ENCODE data around the gene ECHS1.
A peak's percentile ranks its signal among the peaks of the same experiment; 100 is the strongest.
"Not testable (repeated sequence)": the region's sequence is repeated elsewhere in the genome, so short reads cannot be mapped to it uniquely, and the experiment has no call there.

The ECHS1 gene

GRCh38 chr10:133378251-133379096 is 5.3 kb upstream of the ECHS1 start:
- Histone ChIP-seq H3K4me1 (ENCODE audit: control insufficient read depth, insufficient read depth, low read length, poor library complexity, severe bottlenecking) (peaks cover 13% of the 10 kb centered on the region), H3K27me3 (replicated peaks; ENCODE audit: control insufficient read depth, insufficient read depth, low read length, poor library complexity, severe bottlenecking) (no peaks in the 10 kb centered on the region), H3K36me3 (ENCODE audit: control insufficient read depth, insufficient read depth, low read length) (no peaks in the 10 kb centered on the region), H3K9me3 (ENCODE audit: control insufficient read depth, low read length) (no peaks in the 10 kb centered on the region), H3K27ac (ENCODE audit: insufficient read depth, low read length, poor library complexity, severe bottlenecking) (peak overlapping the region; percentile 51), H3K4me3 (ENCODE audit: insufficient read depth, low read depth, low read length, poor library complexity, severe bottlenecking) (peak overlapping the region; percentile 96)
- peak; percentile 34 to 57 (median 37) for DNase-seq

- Histone ChIP-seq H3K27me3 (replicated peaks; ENCODE audit: control insufficient read depth, insufficient read depth, low read length, poor library complexity, severe bottlenecking) (no peaks in the 10 kb centered on the region), H3K27ac (ENCODE audit: insufficient read depth, low read length, poor library complexity, severe bottlenecking) (peak overlapping the region; percentile 51), H3K4me3 (ENCODE audit: insufficient read depth, low read depth, low read length, poor library complexity, severe bottlenecking) (peak overlapping the region; percentile 96), H3K4me1 (ENCODE audit: control insufficient read depth, insufficient read depth, low read length, poor library complexity, severe bottlenecking) (peaks cover 13% of the 10 kb centered on the region), H3K36me3 (ENCODE audit: control insufficient read depth, insufficient read depth, low read length) (no peaks in the 10 kb centered on the region), H3K9me3 (ENCODE audit: control insufficient read depth, low read length) (no peaks in the 10 kb centered on the region)
- DNase-seq, result no peak
Measured at GRCh38 chr10:133377818-133378250, 4.7 kb upstream of the ECHS1 start.

GRCh38 chr10:133377025-133377817 is 4.1 kb upstream of the ECHS1 start:
- Histone ChIP-seq H3K36me3 (ENCODE audit: control insufficient read depth, insufficient read depth, low read length) (no peaks in the 10 kb centered on the region), H3K4me1 (ENCODE audit: control insufficient read depth, insufficient read depth, low read length, poor library complexity, severe bottlenecking) (peaks cover 17% of the 10 kb centered on the region), H3K4me3 (ENCODE audit: insufficient read depth, low read depth, low read length, poor library complexity, severe bottlenecking) (no peak overlapping the region), H3K27ac (ENCODE audit: insufficient read depth, low read length, poor library complexity, severe bottlenecking) (no peak overlapping the region), H3K9me3 (ENCODE audit: control insufficient read depth, low read length) (no peaks in the 10 kb centered on the region), H3K27me3 (replicated peaks; ENCODE audit: control insufficient read depth, insufficient read depth, low read length, poor library complexity, severe bottlenecking) (no peaks in the 10 kb centered on the region)
- DNase-seq, result no peak

- peaks cover 20% of the 10 kb centered on the region for H3K4me1 ChIP-seq (ENCODE audit: control insufficient read depth, insufficient read depth, low read length, poor library complexity, severe bottlenecking)
- H3K9me3 ChIP-seq (ENCODE audit: control insufficient read depth, low read length); DNase-seq; H3K36me3 ChIP-seq (ENCODE audit: control insufficient read depth, insufficient read depth, low read length); H3K27ac ChIP-seq (ENCODE audit: insufficient read depth, low read length, poor library complexity, severe bottlenecking); H3K27me3 ChIP-seq (replicated peaks; ENCODE audit: control insufficient read depth, insufficient read depth, low read length, poor library complexity, severe bottlenecking); H3K4me3 ChIP-seq (ENCODE audit: insufficient read depth, low read depth, low read length, poor library complexity, severe bottlenecking): not testable (repeated sequence)
Measured at GRCh38 chr10:133376183-133376582, 3.0 kb upstream of the ECHS1 start.

- no peak for DNase-seq
- Histone ChIP-seq H3K4me1 (ENCODE audit: control insufficient read depth, insufficient read depth, low read length, poor library complexity, severe bottlenecking) (peaks cover 20% of the 10 kb centered on the region), H3K36me3 (ENCODE audit: control insufficient read depth, insufficient read depth, low read length) (peaks cover under 1% of the 10 kb centered on the region), H3K4me3 (ENCODE audit: insufficient read depth, low read depth, low read length, poor library complexity, severe bottlenecking) (no peak overlapping the region), H3K27ac (ENCODE audit: insufficient read depth, low read length, poor library complexity, severe bottlenecking) (no peak overlapping the region), H3K27me3 (replicated peaks; ENCODE audit: control insufficient read depth, insufficient read depth, low read length, poor library complexity, severe bottlenecking) (no peaks in the 10 kb centered on the region), H3K9me3 (ENCODE audit: control insufficient read depth, low read length) (no peaks in the 10 kb centered on the region)
Measured at GRCh38 chr10:133375357-133376115, 2.4 kb upstream of the ECHS1 start.

GRCh38 chr10:133372507-133372906 is 647 bp downstream of the ECHS1 start:
- H3K4me3 ChIP-seq (ENCODE audit: insufficient read depth, low read depth, low read length, poor library complexity, severe bottlenecking), result no peak overlapping the region
- H3K9me3 ChIP-seq (ENCODE audit: control insufficient read depth, low read length), result no peaks in the 10 kb centered on the region
- H3K27ac ChIP-seq (ENCODE audit: insufficient read depth, low read length, poor library complexity, severe bottlenecking), result no peak overlapping the region

GRCh38 chr10:133370030-133370786 is 2.9 kb downstream of the ECHS1 start:
- peaks cover 37% of the 10 kb centered on the region for H3K36me3 ChIP-seq (ENCODE audit: control insufficient read depth, insufficient read depth, low read length)
- H3K4me1 ChIP-seq (ENCODE audit: control insufficient read depth, insufficient read depth, low read length, poor library complexity, severe bottlenecking), result peaks cover 7% of the 10 kb centered on the region
- no peaks in the 10 kb centered on the region for H3K27me3 ChIP-seq (replicated peaks; ENCODE audit: control insufficient read depth, insufficient read depth, low read length, poor library complexity, severe bottlenecking)
- H3K4me3 ChIP-seq (ENCODE audit: insufficient read depth, low read depth, low read length, poor library complexity, severe bottlenecking), result no peak overlapping the region
- H3K9me3 ChIP-seq (ENCODE audit: control insufficient read depth, low read length), result no peaks in the 10 kb centered on the region
- H3K27ac ChIP-seq (ENCODE audit: insufficient read depth, low read length, poor library complexity, severe bottlenecking), result no peak overlapping the region
- DNase-seq, result no peak

More at GRCh38 chr10:133372507-133372906, 647 bp downstream of the ECHS1 start:
- H3K36me3 ChIP-seq (ENCODE audit: control insufficient read depth, insufficient read depth, low read length), result peaks cover 20% of the 10 kb centered on the region
- DNase-seq, result no peak
- peaks cover 7% of the 10 kb centered on the region for H3K4me1 ChIP-seq (ENCODE audit: control insufficient read depth, insufficient read depth, low read length, poor library complexity, severe bottlenecking)
- H3K27me3 ChIP-seq (replicated peaks; ENCODE audit: control insufficient read depth, insufficient read depth, low read length, poor library complexity, severe bottlenecking), result no peaks in the 10 kb centered on the region

GRCh38 chr10:133368153-133368552 is 5.0 kb downstream of the ECHS1 start:
- H3K9me3 ChIP-seq (ENCODE audit: control insufficient read depth, low read length), result no peaks in the 10 kb centered on the region
- H3K4me3 ChIP-seq (ENCODE audit: insufficient read depth, low read depth, low read length, poor library complexity, severe bottlenecking), result no peak overlapping the region
- no peaks in the 10 kb centered on the region for H3K27me3 ChIP-seq (replicated peaks; ENCODE audit: control insufficient read depth, insufficient read depth, low read length, poor library complexity, severe bottlenecking)
- DNase-seq, result no peak
- peaks cover 7% of the 10 kb centered on the region for H3K4me1 ChIP-seq (ENCODE audit: control insufficient read depth, insufficient read depth, low read length, poor library complexity, severe bottlenecking)
- no peak overlapping the region for H3K27ac ChIP-seq (ENCODE audit: insufficient read depth, low read length, poor library complexity, severe bottlenecking)
- H3K36me3 ChIP-seq (ENCODE audit: control insufficient read depth, insufficient read depth, low read length), result peaks cover 44% of the 10 kb centered on the region

GRCh38 chr10:133367461-133367860 is 5.7 kb downstream of the ECHS1 start:
- not testable (repeated sequence) for H3K9me3 ChIP-seq (ENCODE audit: control insufficient read depth, low read length); H3K27ac ChIP-seq (ENCODE audit: insufficient read depth, low read length, poor library complexity, severe bottlenecking); DNase-seq; H3K4me1 ChIP-seq (ENCODE audit: control insufficient read depth, insufficient read depth, low read length, poor library complexity, severe bottlenecking); H3K4me3 ChIP-seq (ENCODE audit: insufficient read depth, low read depth, low read length, poor library complexity, severe bottlenecking); H3K27me3 ChIP-seq (replicated peaks; ENCODE audit: control insufficient read depth, insufficient read depth, low read length, poor library complexity, severe bottlenecking)
- peaks cover 44% of the 10 kb centered on the region for H3K36me3 ChIP-seq (ENCODE audit: control insufficient read depth, insufficient read depth, low read length)
